ENCODE results near the gene TANGO6. TPM values are rescaled to one million over a fixed set of nuclear protein-coding genes. Genes with fewer than 3 reads are reported as not detected.

TANGO6 gene
- total and polyA plus RNA-seq, 7 donors: 5.3 to 16.2 (median 12.5) TPM

GRCh38 chr16:68961778-68962402 is 118.6 kb downstream of the TANGO6 start:
- no peaks in the 10 kb centered on the region for H3K4me1 ChIP-seq
- 81 to 86% (median 83%) methylated on average over 4 of the region's 4 CpGs for WGBS, 3 donors
- DNase-seq: no peak
- H3K36me3 ChIP-seq (ENCODE audit: insufficient read depth in 1 of 2, low read depth in 1 of 2): no peaks in the 10 kb centered on the region
- no peaks in the 10 kb centered on the region for H3K27me3 ChIP-seq (ENCODE audit: insufficient read depth in 3 of 3, low read length in 2 of 3)
- no peaks in the 10 kb centered on the region for H3K9me3 ChIP-seq
- intact Hi-C loops (cut with DNase I): no loop called here
- no peak overlapping the region for H3K27ac ChIP-seq
- peak in 1 of 4 donors; percentile 17 for ATAC-seq
- H3K4me3 ChIP-seq: no peak overlapping the region
- no peak for TF ChIP-seq CTCF (IDR thresholded peaks at IDR 0.05)

- ATAC-seq (no peak), DNase-seq (no peak)
- Histone ChIP-seq H3K27ac (no peak overlapping the region), H3K9me3 (no peaks in the 10 kb centered on the region), H3K4me1 (no peaks in the 10 kb centered on the region), H3K36me3 (ENCODE audit: insufficient read depth in 1 of 2, low read depth in 1 of 2) (peaks cover 0 to 16% of the 10 kb centered on the region in 2 donors), H3K27me3 (ENCODE audit: insufficient read depth in 3 of 3, low read length in 2 of 3) (no peaks in the 10 kb centered on the region), H3K4me3 (no peak overlapping the region)
- WGBS, 3 donors: 71 to 77% (median 76%) methylated on average over 2 of the region's 2 CpGs
- intact Hi-C loops (cut with DNase I): no loop called here
- TF ChIP-seq CTCF (IDR thresholded peaks at IDR 0.05): no peak
Observed at GRCh38 chr16:68969338-68969737, 126.0 kb downstream of the TANGO6 start.

DNA sequence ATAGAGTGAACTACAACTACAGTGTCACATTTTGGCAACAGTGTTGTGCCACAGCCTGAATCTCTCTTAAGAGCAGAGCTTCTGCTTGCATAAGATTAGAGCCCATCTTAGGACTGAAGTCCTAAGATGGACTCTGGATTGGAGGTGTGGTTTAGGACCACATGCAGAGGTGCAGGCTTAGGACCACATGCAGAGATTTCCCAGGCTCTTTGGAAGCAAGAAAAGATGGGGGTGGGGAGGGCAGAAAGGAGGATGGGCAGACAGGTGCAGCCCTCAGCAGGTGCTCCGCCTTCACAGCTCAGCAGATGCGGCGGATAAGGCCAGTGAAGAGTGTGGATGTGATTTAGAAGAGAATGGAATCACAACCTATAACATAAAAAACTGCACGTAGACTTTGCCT is 128.7 kb downstream of the TANGO6 start:
- H3K9me3 ChIP-seq: no peaks in the 10 kb centered on the region
- 88 to 92% (median 90%) methylated on average over 4 of the region's 4 CpGs for WGBS, 3 donors
- H3K36me3 ChIP-seq (ENCODE audit: insufficient read depth in 1 of 2, low read depth in 1 of 2): peaks cover 3 to 41% of the 10 kb centered on the region in 2 donors
- H3K27ac ChIP-seq: no peak overlapping the region
- no peak overlapping the region for H3K4me3 ChIP-seq
- intact Hi-C loops (cut with DNase I): no loop called here
- no peaks in the 10 kb centered on the region for H3K27me3 ChIP-seq (ENCODE audit: insufficient read depth in 3 of 3, low read length in 2 of 3)
- no peak for TF ChIP-seq CTCF (IDR thresholded peaks at IDR 0.05)
- H3K4me1 ChIP-seq: no peaks in the 10 kb centered on the region
- DNase-seq (no peak), ATAC-seq (no peak)

DNA sequence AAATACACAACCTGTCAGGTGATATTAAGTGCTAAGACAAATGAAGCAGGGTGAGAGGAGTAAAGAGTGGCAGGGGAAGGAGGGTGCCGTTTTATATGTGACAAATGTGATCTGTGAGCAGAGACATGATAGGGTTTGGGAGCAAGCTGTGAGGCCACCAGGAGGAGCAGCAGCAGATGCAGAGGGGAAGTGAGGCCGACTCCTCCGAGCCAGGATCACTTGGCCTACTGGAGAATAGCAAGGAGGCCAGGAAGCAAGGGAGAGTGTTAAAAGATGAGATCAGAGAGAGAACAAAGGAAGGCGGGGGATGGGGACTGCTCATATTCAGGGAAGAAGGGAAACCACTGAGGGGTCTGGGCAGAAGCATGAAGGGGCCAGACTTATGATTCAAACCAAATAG is 129.4 kb downstream of the TANGO6 start:
- Histone ChIP-seq H3K36me3 (ENCODE audit: insufficient read depth in 1 of 2, low read depth in 1 of 2) (peaks cover 3 to 48% of the 10 kb centered on the region in 2 donors), H3K4me3 (no peak overlapping the region), H3K27ac (no peak overlapping the region), H3K9me3 (no peaks in the 10 kb centered on the region), H3K4me1 (no peaks in the 10 kb centered on the region), H3K27me3 (ENCODE audit: insufficient read depth in 3 of 3, low read length in 2 of 3) (no peaks in the 10 kb centered on the region)
- DNase-seq: no peak
- no peak for TF ChIP-seq CTCF (IDR thresholded peaks at IDR 0.05)
- ATAC-seq: no peak
- 42 to 57% (median 52%) methylated on average over 4 of the region's 4 CpGs for WGBS, 3 donors
- intact Hi-C loops (cut with DNase I): no loop called here

GRCh38 chr16:68973611-68974120 is 130.3 kb downstream of the TANGO6 start:
- H3K4me3 ChIP-seq: no peak overlapping the region
- 77 to 79% (median 77%) methylated on average over 7 of the region's 7 CpGs for whole genome bisulfite sequencing, 3 donors
- DNase-seq: no peak
- no peak overlapping the region for H3K27ac ChIP-seq
- H3K27me3 ChIP-seq (ENCODE audit: insufficient read depth in 3 of 3, low read length in 2 of 3): no peaks in the 10 kb centered on the region
- no peak for TF ChIP-seq CTCF (IDR thresholded peaks at IDR 0.05)
- no peaks in the 10 kb centered on the region for H3K4me1 ChIP-seq
- peaks cover 3 to 55% of the 10 kb centered on the region in 2 donors for H3K36me3 ChIP-seq (ENCODE audit: insufficient read depth in 1 of 2, low read depth in 1 of 2)
- no peaks in the 10 kb centered on the region for H3K9me3 ChIP-seq
- intact Hi-C loops (cut with DNase I): no loop called here
- no peak for ATAC-seq
